ENCODE measurements around the gene KLF16. TPM values are rescaled to one million over a fixed set of nuclear protein-coding genes. Genes with fewer than 3 reads are reported as not detected.

KLF16 gene
- total RNA-seq, 2 donors from 2014 or later: 9.9 to 12.9 TPM

- ATAC-seq: no peak
- DNase-seq: no peak
- intact Hi-C loops (cut with DNase I): no loop called here
Measured at GRCh38 chr19:1859331-1859781, 4.0 kb downstream of the KLF16 start.

GRCh38 chr19:1858412-1859081, 4.8 kb downstream of the KLF16 start:
- DNase-seq (no peak), ATAC-seq (no peak)
- intact Hi-C loops (cut with DNase I): no loop called here

- no peak for ATAC-seq
- DNase-seq: no peak
- intact Hi-C loops (cut with DNase I): no loop called here
Measured at GRCh38 chr19:1857648-1858326, 5.6 kb downstream of the KLF16 start.

GRCh38 chr19:1856698-1857603, 6.4 kb downstream of the KLF16 start:
- ATAC-seq: peak; percentile 25 to 61
- DNase-seq: peak; percentile 90
- intact Hi-C loops (cut with DNase I): no loop called here

GRCh38 chr19:1856345-1856697, 7.1 kb downstream of the KLF16 start:
- DNase-seq (no peak), ATAC-seq (no peak)
- intact Hi-C loops (cut with DNase I): no loop called here

- no peak for DNase-seq
- intact Hi-C loops (cut with DNase I): no loop called here
- no peak for ATAC-seq
Measured at GRCh38 chr19:1855828-1856255, 7.5 kb downstream of the KLF16 start.

- intact Hi-C loops (cut with DNase I): no loop called here
- DNase-seq: peak; percentile 93
- ATAC-seq: peak; percentile 74 to 84
Measured at GRCh38 chr19:1855040-1855827, 8.1 kb downstream of the KLF16 start.

- ATAC-seq: peak in 1 of 2 donors; percentile 6
- intact Hi-C loops (cut with DNase I): no loop called here
- peak; percentile 63 for DNase-seq
Measured at GRCh38 chr19:1854542-1855039, 8.8 kb downstream of the KLF16 start.

- intact Hi-C loops (cut with DNase I): no loop called here
- no peak for ATAC-seq
- DNase-seq: peak; percentile 35
Measured at GRCh38 chr19:1854039-1854541, 9.3 kb downstream of the KLF16 start.

- DNase-seq: peak; percentile 78
- ATAC-seq: peak; percentile 1 to 4
- intact Hi-C loops (cut with DNase I): no loop called here
Measured at GRCh38 chr19:1853295-1854038, 9.9 kb downstream of the KLF16 start.

- DNase-seq (no peak), ATAC-seq (no peak)
- intact Hi-C loops (cut with DNase I): no loop called here
Measured at GRCh38 chr19:1852581-1853128, 10.7 kb downstream of the KLF16 start.

- no peak for DNase-seq
- no peak for ATAC-seq
- intact Hi-C loops (cut with DNase I): no loop called here
Measured at GRCh38 chr19:1851654-1852580, 11.5 kb downstream of the KLF16 start.

GRCh38 chr19:1850809-1851653, 12.3 kb downstream of the KLF16 start:
- ATAC-seq (no peak), DNase-seq (no peak)
- intact Hi-C loops (cut with DNase I): no loop called here

GRCh38 chr19:1849886-1850398, 13.4 kb downstream of the KLF16 start:
- intact Hi-C loops (cut with DNase I): no loop called here
- DNase-seq (no peak), ATAC-seq (no peak)

GRCh38 chr19:1849132-1849474, 14.3 kb downstream of the KLF16 start:
- DNase-seq (no peak), ATAC-seq (no peak)
- intact Hi-C loops (cut with DNase I): no loop called here

All from left cardiac atrium (tissue), 4 donors.